Measurements from ENCODE around the gene PLCG1.

The PLCG1 gene

DNA sequence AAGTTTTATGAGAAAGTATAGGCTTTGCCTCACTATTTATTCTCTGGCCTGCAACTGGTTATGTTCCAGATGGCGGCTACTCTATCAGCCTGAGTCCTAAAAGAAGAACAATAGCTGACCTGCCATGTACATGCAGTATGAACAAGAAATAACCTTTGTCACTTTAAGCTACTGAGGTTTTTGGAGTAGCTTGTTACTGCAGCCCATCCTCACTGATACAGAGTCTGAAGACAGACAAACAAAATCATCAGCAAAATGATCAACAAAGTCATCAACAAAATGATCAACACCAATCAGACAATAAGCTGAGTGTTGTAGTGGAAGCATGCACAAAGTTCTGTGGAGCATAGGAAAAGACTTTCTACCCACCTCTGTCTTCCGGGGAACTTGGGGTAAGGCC, 82.5 kb downstream of the PLCG1 start:
- DNase-seq, result no peak

DNA sequence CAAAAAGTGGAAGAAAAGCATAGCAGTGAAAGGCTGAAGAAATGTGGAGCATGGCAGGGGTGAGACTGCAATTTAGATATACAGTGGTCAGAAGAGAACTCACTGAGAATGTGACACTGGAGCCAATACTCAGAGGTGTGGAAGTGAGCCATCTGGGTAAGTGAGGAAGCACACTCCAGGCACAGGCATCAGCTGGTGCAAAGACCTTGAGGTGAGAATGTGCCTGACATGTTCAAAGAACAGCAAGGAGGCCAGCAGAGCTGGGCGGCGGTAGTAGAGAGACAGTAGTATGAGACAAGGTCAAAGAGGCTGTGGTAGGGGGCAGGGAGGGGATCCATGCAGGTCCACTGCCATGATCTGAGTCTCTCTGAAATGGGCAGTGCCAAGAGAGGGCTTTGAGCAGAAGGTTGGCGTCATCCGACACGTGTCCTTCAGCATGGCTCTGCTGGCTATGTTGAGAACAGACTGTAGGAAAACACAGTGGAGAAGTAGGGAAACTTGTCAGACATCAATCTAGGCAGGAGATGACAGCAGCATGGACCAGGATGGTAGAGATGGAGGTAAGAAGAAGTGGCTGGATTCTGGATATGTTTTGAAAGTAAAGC, 84.4 kb downstream of the PLCG1 start:
- DNase-seq, result no peak

DNA sequence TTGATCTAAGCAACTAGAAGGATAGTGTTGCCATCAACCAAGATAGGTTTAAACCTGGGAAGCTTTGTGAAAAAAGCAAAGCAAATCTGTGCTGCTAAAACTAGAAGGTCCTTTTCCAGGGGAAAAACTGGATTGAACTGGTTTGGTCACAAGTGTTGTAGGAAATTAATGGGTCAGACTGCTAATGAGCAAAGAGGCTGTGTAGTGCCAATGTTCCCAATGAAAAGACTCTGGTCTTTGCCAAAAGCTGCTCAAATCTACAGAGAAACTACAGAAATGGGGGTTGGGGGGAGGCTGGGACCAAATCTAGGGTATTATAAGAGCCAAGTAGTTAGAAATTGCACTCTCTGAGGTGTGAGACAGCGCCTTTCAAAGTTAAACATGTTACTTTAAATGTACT, 85.0 kb downstream of the PLCG1 start:
- DNase-seq, result no peak

DNA sequence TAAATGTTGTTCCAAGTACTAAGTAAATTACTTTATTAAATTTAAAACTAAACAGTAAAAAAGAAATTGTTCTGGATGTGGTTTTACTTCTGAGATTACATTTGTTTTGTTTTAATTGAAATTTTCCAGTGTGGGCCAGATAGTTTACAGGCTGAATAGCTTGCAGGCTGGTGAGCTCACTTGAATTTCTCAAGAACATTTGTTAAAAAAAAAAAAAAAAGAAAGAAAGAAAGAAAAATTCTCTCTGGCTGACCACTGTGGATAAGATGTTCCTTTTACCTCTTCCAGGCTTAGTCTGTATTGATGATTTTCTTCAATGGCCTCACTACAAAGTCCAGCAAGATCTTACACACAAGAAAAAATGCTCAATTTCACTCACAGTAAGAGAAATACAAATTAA, 85.4 kb downstream of the PLCG1 start:
- no peak for DNase-seq

DNA sequence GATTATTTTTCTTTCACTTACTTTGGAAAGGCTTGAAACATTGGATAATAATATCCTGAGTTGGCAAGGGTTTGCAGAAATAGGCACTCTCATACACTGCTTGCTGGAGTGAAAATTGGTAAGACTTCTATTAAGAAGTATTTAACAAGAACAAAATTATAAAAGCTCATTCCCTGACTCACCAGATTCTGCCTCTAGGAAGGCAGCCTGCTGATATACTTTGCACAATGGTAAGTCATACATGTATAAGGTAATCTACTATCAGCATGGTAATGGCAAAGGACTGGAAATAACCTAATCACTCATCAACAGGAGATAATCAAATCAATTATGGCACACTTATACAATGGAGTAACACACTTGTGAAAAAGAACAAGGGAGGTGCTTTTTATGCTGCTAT, 85.8 kb downstream of the PLCG1 start:
- no peak for DNase-seq

DNA sequence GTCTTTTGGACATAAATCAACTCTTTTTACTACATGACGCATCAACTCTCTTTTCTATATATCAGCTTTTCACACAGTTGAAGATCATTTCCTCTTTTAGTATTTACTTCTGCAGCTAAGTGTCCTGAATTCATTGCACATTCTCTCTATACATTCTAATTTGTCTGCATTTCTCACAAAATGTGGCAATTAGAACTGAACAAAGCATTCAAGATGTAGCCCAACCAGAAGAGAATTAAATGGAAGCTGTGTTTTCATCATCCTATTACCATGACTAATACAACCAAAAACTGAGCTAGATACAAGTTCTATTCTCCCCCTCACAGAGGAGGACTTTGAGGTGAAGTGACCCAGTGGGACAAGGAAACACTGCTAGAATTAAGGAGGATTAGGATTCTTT, 86.9 kb downstream of the PLCG1 start:
- DNase-seq, result no peak

DNA sequence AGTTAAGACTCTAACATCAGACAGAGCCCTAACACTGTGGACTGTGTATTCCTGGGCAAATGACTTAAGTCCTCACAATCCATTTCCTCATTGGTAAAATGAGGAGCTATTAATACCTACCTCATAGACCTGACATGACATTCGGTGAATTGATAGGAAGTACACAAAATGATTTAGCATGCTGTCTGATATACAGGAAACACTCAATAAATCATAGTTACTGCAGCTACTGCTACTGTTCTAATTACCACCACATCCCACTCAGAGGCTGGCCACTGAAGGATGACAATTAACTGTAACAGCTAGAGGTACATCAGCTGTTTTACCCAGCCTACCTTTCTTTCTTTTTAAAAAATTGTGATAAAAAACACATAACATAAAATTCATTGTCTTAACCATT, 87.7 kb downstream of the PLCG1 start:
- DNase-seq, result no peak

DNA sequence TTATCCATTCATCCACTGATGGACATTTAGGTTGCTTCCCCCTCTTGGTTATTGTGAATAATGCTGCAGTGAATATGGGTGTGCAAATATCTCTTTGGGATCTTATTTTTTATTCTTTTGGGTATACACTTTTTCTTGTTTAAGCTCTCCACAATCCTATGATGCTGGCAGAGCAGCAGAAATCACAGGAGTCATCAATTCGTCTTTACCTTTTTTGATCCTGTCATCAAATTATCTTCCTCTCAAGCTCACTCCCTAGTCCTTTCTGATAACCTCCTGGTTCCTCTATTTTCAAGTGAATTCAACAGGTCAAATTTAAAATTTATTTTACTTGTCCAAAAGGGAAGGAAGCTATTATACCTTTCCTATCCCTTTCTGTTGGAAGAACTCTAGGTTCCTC, 89.1 kb downstream of the PLCG1 start:
- DNase-seq, result no peak

All from activated naive CD4-positive, alpha-beta T cell treated with Interleukin-2 at 50 U/mL for 16 hours (primary cell).